Lower lobe of right lung (tissue), 2 donors: ENCODE results near the gene ERCC8. TPM values are rescaled to one million over a fixed set of nuclear protein-coding genes. Genes with fewer than 3 reads are reported as not detected.

Experiments used
- ATAC-seq, 2 donors: fragments of 200-7000 bp; cut with Tn5 transposase; one replicate each; pipeline ENCODE4 v1.9.1; 2020 to 2022; ENCODE audit warnings: mild to moderate bottlenecking in 2 of 2, moderate library complexity in 2 of 2
- DNase-seq: peaks from one replicate; pipeline ENCODE4 v3.0.0-alpha.2; 2020
- H3K27ac ChIP-seq: fragments of 200-600 bp; one replicate; pipeline ENCODE4 v1.8.0; 2022
- H3K27me3 ChIP-seq: fragments of 200-600 bp; one replicate; pipeline ENCODE4 v1.8.0; 2022; ENCODE audit warnings: low read depth
- H3K36me3 ChIP-seq: fragments of 200-600 bp; one replicate; pipeline ENCODE4 v1.8.0; 2022; ENCODE audit warnings: mild to moderate bottlenecking
- H3K4me1 ChIP-seq: fragments of 200-600 bp; one replicate; pipeline ENCODE4 v1.8.0; 2022
- H3K4me3 ChIP-seq: fragments of 200-600 bp; one replicate; pipeline ENCODE4 v1.8.0; 2022; ENCODE audit warnings: mild to moderate bottlenecking
- H3K9me3 ChIP-seq: fragments of 200-600 bp; one replicate; pipeline ENCODE4 v1.8.0; 2022
- intact Hi-C: fragments of 100-400 bp; cut with DNase I; formaldehyde crosslinking; loops from one replicate; pipeline ENCODE4 v1.11.0; 2022
- total RNA-seq: library from RNA; stranded (reverse); fragmentation: NEBNext Ultra II Directional; extraction: Animal tissue kit (Norgen Biotek cat#: 25700); gene quantifications from one replicate; pipeline ENCODE4 v1.2.1, GENCODE V29; 2021
- TF ChIP-seq, protein P1 (sequence below): fragments of 200-600 bp; IDR thresholded peaks from one replicate; pipeline ENCODE4 v1.8.0; 2022; ENCODE audit warnings: antibody characterized with exemption, mild to moderate bottlenecking
- donor health status: DM: no; HTN: yes; CAD: no; lungs with severe emphysema.

Gene ERCC8
- total RNA-seq, 1 donor from 2014 or later = 10.3 TPM

- H3K9me3 ChIP-seq = peaks cover 9% of the 10 kb centered on the region
- ATAC-seq (no peak), DNase-seq (no peak)
- no peaks in the 10 kb centered on the region for H3K36me3 ChIP-seq
- TF ChIP-seq, protein P1, sequence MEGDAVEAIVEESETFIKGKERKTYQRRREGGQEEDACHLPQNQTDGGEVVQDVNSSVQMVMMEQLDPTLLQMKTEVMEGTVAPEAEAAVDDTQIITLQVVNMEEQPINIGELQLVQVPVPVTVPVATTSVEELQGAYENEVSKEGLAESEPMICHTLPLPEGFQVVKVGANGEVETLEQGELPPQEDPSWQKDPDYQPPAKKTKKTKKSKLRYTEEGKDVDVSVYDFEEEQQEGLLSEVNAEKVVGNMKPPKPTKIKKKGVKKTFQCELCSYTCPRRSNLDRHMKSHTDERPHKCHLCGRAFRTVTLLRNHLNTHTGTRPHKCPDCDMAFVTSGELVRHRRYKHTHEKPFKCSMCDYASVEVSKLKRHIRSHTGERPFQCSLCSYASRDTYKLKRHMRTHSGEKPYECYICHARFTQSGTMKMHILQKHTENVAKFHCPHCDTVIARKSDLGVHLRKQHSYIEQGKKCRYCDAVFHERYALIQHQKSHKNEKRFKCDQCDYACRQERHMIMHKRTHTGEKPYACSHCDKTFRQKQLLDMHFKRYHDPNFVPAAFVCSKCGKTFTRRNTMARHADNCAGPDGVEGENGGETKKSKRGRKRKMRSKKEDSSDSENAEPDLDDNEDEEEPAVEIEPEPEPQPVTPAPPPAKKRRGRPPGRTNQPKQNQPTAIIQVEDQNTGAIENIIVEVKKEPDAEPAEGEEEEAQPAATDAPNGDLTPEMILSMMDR = no peak
- no peaks in the 10 kb centered on the region for H3K27me3 ChIP-seq
- intact Hi-C loops = no loop called here
- H3K4me1 ChIP-seq = no peaks in the 10 kb centered on the region
- H3K4me3 ChIP-seq = no peak overlapping the region
- no peak overlapping the region for H3K27ac ChIP-seq
Measured at GRCh38 chr5:60980511-60980910, 35.6 kb upstream of the ERCC8 start.

- TF ChIP-seq, protein P1 = no peak
- intact Hi-C loops = no loop called here
Measured at GRCh38 chr5:60978968-60979367, 34.1 kb upstream of the ERCC8 start.

DNA sequence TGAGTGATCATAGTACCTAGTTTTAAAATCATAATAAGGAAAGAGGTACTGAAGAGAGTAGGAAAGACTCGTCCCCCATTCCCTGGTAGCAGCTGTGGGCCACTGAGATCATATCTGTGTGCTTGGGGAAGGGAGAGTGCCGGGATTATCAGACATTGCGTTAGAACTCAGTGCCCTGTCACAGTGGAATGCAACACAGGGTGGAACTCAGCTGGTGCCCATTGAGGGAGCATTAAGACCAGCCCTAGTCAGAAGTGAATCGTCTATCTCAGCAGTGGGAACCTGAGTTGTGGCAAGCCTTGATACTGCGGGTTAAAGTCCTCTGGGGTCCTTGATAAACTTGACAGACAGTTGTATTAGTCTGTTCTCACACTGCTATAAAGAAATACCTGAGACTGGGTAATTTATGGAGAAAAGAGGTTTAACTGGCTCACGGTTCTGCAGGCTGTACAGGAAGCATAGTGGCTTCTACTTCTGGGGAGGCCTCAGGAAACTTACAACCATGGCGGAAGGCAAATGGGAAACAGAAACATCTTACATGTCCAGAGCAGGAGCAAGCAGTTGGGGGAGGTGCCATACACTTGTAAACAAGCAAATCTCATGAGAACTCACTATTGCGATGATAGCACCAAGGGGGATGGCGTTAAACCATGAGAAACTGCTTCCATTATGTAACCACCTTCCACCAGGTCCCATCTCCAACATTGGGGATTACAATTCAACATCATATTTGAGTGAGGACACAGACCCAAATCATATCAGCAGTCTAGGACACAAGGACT lies 33.3 kb upstream of the ERCC8 start:
- no peak overlapping the region for H3K27ac ChIP-seq
- intact Hi-C loops = no loop called here
- TF ChIP-seq, protein P1 = no peak
- ATAC-seq (no peak), DNase-seq (no peak)
- no peaks in the 10 kb centered on the region for H3K4me1 ChIP-seq
- no peak overlapping the region for H3K4me3 ChIP-seq
- no peaks in the 10 kb centered on the region for H3K36me3 ChIP-seq
- no peaks in the 10 kb centered on the region for H3K27me3 ChIP-seq
- H3K9me3 ChIP-seq = peaks cover 9% of the 10 kb centered on the region

More at GRCh38 chr5:60978968-60979367, 34.1 kb upstream of the ERCC8 start:
- Histone ChIP-seq H3K4me1 (no peaks in the 10 kb centered on the region), H3K36me3 (no peaks in the 10 kb centered on the region), H3K27ac (no peak overlapping the region), H3K4me3 (no peak overlapping the region), H3K9me3 (peaks cover 9% of the 10 kb centered on the region), H3K27me3 (no peaks in the 10 kb centered on the region)
- ATAC-seq (no peak), DNase-seq (no peak)

DNA sequence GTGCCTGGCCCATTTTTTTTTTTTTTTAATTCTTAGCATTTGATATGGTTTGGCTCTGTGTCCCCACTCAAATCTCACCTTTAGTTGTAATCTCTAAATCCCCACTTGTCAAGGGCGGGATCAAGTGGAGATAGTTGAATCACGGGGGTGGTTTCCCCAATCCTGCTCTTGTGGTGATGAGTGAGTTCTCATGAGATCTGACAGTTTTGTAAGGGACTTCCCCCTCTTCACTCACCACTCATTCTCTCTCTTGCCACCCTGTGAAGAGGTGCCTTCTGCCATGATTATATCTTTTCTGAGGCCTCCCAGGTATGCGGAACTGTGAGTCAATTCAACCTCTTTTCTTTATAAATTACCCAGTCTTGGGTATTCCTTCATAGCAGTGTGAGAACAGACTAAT lies 27.4 kb upstream of the ERCC8 start:
- Histone ChIP-seq H3K9me3 (peaks cover 14% of the 10 kb centered on the region), H3K4me3 (no peak overlapping the region), H3K27ac (no peak overlapping the region), H3K27me3 (no peaks in the 10 kb centered on the region), H3K36me3 (no peaks in the 10 kb centered on the region), H3K4me1 (no peaks in the 10 kb centered on the region)
- TF ChIP-seq, protein P1 = no peak
- no peak for ATAC-seq
- DNase-seq = no peak
- intact Hi-C loops = no loop called here

DNA sequence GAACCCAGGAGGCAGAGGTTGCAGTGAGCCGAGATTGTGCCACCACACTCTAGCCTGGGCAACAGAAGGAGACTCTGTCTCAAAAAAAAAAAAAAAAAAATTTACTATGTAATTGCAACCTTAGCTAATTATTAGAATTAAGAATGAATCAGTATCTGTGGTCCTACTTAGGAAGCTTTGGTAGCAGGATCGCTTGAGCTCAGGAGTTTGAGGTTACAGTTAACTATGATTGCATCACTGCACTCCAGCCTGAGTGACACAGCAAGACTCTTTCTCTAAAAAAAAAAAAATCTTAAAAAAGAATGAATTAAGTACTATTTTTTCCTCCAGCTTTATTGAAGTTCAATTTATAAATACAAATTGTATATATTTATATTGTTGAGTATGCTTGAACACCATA lies 16.8 kb upstream of the ERCC8 start:
- Histone ChIP-seq H3K27ac (no peak overlapping the region), H3K27me3 (no peaks in the 10 kb centered on the region), H3K36me3 (no peaks in the 10 kb centered on the region), H3K4me3 (no peak overlapping the region), H3K4me1 (no peaks in the 10 kb centered on the region), H3K9me3 (peaks cover 7% of the 10 kb centered on the region)
- no peak for ATAC-seq
- TF ChIP-seq, protein P1 = no peak
- intact Hi-C loops = no loop called here
- DNase-seq = no peak
